HepG2 (cell line): Measurements from ENCODE around the gene HOXD8. TPM values are rescaled to one million over a fixed set of nuclear protein-coding genes. Genes with fewer than 3 reads are reported as not detected.

ENCODE experiments used
- HNRNPH1 ChIP-seq: fragments of 200-400 bp; formaldehyde crosslinking; optimal IDR thresholded peaks from 2 replicates; pipeline ENCODE3; 2017; ENCODE audit warnings: mild to moderate bottlenecking, low read depth, low read length
- KMT2B ChIP-seq: IDR thresholded peaks from 2 replicates; pipeline ENCODE4 v1.6.1; 2016; ENCODE audit warnings: missing genetic modification reagents, missing compliant biosample characterization
- ZNF891 ChIP-seq: sonication (generic); formaldehyde crosslinking; IDR thresholded peaks from 2 replicates; pipeline ENCODE4 v1.5.0; 2020; ENCODE audit warnings: mild to moderate bottlenecking, missing genetic modification reagents
- polyA plus RNA-seq, 8 experiments: library from polyadenylated mRNA; depleted of rRNA in 3 of 8; stranded (reverse) in 7 of 8; unstranded in 1 of 8; fragments of >200 nt; fragmentation: Illumina TruSeq in 4 of 8; extraction: Trizol in 4 of 8; gene quantifications; 2 replicates each; pipeline versions ENCODE4 v1.2.1 to v1.2.3, GENCODE V29; 2011 to 2016; ENCODE audit warnings: low read depth in 4 of 8, missing spikeins in 1 of 8, mixed read lengths in 1 of 8; ENCODE audit not compliant: insufficient read depth in 1 of 8
- total RNA-seq, 5 experiments: library from RNA; depleted of rRNA; stranded (reverse); fragments of >200 nt; fragmentation: Illumina TruSeq; extraction: Trizol; gene quantifications; 2 replicates each; pipeline ENCODE4 v1.2.3, GENCODE V29; 2016; ENCODE audit warnings: low read depth in 1 of 5
- TF ChIP-seq, protein P1 (sequence below): sonication (generic); formaldehyde crosslinking; IDR thresholded peaks from 2 replicates; pipeline ENCODE4 v1.4.0; 2020; ENCODE audit warnings: missing genetic modification reagents, borderline replicate concordance
- TF ChIP-seq, protein P2 (sequence below): sonication (generic); formaldehyde crosslinking; IDR thresholded peaks from 2 replicates; pipeline ENCODE4 v1.5.0; 2020; ENCODE audit warnings: missing genetic modification reagents
- TF ChIP-seq, protein P3 (sequence below): sonication (generic); formaldehyde crosslinking; IDR thresholded peaks from 2 replicates; pipeline ENCODE4 v1.8.0; 2022; ENCODE audit warnings: mild to moderate bottlenecking, missing genetic modification reagents; ENCODE audit not compliant: insufficient replicate concordance
- TF ChIP-seq, protein P4 (sequence below): sonication (generic); formaldehyde crosslinking; IDR thresholded peaks from 2 replicates; pipeline ENCODE4 v1.5.0; 2020; ENCODE audit warnings: mild to moderate bottlenecking, missing genetic modification reagents, borderline replicate concordance
- TF ChIP-seq, protein P5 (sequence below): sonication (generic); formaldehyde crosslinking; conservative IDR thresholded peaks from 2 replicates; pipeline ENCODE4 v1.4.0; 2020; ENCODE audit warnings: missing genetic modification reagents

HOXD8 gene
- total and polyA plus RNA-seq, 2 of the 13 experiments (the other 11 are each of a cell fraction or from before 2014, with no cell fraction given): not detected

DNA sequence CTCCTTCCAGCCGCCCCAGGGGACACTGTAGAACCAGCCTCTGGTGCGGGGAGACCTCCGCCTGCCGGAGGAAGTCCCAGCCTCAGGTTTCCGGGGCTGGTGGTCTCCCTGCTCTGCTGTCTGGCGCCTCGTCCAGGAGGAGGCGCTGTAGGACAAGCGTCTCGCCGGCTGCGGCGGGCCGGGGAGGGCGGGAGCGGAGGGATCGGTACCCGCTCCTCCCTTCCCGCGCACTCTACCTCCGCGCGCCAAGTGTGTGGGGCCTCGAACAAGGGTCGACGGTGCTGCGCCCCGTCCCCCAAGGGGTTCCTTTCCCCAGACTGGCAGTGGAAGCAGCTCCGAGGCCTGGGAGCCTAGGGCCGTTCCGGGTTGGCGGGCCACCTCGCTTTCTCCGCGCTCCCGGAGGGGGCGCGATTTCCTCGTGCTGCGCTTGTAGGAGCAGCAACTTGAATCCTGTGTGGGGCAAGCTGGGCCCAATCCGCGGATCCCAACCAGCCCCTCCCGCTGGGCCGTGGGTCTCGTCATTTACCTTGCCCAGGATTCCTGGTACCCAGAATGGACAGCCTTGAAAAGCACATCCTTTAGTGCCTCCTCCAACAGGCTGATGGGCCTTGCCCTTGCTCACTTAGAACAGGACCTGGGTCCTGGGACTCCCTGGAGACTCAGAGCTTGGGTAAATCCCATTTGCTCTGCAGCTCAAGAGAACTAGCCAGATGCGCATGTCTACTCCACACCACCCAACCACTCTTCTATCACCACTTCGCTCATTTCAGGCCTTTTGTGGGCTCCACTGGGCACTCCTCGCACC, 11.2 kb downstream of the HOXD8 start (continued):
- TF ChIP-seq, protein P1, sequence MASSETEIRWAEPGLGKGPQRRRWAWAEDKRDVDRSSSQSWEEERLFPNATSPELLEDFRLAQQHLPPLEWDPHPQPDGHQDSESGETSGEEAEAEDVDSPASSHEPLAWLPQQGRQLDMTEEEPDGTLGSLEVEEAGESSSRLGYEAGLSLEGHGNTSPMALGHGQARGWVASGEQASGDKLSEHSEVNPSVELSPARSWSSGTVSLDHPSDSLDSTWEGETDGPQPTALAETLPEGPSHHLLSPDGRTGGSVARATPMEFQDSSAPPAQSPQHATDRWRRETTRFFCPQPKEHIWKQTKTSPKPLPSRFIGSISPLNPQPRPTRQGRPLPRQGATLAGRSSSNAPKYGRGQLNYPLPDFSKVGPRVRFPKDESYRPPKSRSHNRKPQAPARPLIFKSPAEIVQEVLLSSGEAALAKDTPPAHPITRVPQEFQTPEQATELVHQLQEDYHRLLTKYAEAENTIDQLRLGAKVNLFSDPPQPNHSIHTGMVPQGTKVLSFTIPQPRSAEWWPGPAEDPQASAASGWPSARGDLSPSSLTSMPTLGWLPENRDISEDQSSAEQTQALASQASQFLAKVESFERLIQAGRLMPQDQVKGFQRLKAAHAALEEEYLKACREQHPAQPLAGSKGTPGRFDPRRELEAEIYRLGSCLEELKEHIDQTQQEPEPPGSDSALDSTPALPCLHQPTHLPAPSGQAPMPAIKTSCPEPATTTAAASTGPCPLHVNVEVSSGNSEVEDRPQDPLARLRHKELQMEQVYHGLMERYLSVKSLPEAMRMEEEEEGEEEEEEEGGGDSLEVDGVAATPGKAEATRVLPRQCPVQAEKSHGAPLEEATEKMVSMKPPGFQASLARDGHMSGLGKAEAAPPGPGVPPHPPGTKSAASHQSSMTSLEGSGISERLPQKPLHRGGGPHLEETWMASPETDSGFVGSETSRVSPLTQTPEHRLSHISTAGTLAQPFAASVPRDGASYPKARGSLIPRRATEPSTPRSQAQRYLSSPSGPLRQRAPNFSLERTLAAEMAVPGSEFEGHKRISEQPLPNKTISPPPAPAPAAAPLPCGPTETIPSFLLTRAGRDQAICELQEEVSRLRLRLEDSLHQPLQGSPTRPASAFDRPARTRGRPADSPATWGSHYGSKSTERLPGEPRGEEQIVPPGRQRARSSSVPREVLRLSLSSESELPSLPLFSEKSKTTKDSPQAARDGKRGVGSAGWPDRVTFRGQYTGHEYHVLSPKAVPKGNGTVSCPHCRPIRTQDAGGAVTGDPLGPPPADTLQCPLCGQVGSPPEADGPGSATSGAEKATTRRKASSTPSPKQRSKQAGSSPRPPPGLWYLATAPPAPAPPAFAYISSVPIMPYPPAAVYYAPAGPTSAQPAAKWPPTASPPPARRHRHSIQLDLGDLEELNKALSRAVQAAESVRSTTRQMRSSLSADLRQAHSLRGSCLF (CRISPR knock-in tag): no peak
- TF ChIP-seq, protein P2, sequence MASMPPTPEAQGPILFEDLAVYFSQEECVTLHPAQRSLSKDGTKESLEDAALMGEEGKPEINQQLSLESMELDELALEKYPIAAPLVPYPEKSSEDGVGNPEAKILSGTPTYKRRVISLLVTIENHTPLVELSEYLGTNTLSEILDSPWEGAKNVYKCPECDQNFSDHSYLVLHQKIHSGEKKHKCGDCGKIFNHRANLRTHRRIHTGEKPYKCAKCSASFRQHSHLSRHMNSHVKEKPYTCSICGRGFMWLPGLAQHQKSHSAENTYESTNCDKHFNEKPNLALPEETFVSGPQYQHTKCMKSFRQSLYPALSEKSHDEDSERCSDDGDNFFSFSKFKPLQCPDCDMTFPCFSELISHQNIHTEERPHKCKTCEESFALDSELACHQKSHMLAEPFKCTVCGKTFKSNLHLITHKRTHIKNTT (CRISPR knock-in tag): no peak
- TF ChIP-seq KMT2B (CRISPR knock-in tag) (no peak; the same call in 1 of the 2 replicates), HNRNPH1 (no peak), ZNF891 (CRISPR knock-in tag) (peak; percentile 97)
- TF ChIP-seq, protein P3, sequence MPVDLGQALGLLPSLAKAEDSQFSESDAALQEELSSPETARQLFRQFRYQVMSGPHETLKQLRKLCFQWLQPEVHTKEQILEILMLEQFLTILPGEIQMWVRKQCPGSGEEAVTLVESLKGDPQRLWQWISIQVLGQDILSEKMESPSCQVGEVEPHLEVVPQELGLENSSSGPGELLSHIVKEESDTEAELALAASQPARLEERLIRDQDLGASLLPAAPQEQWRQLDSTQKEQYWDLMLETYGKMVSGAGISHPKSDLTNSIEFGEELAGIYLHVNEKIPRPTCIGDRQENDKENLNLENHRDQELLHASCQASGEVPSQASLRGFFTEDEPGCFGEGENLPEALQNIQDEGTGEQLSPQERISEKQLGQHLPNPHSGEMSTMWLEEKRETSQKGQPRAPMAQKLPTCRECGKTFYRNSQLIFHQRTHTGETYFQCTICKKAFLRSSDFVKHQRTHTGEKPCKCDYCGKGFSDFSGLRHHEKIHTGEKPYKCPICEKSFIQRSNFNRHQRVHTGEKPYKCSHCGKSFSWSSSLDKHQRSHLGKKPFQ (CRISPR knock-in tag): peak; percentile 71
- TF ChIP-seq, protein P4, sequence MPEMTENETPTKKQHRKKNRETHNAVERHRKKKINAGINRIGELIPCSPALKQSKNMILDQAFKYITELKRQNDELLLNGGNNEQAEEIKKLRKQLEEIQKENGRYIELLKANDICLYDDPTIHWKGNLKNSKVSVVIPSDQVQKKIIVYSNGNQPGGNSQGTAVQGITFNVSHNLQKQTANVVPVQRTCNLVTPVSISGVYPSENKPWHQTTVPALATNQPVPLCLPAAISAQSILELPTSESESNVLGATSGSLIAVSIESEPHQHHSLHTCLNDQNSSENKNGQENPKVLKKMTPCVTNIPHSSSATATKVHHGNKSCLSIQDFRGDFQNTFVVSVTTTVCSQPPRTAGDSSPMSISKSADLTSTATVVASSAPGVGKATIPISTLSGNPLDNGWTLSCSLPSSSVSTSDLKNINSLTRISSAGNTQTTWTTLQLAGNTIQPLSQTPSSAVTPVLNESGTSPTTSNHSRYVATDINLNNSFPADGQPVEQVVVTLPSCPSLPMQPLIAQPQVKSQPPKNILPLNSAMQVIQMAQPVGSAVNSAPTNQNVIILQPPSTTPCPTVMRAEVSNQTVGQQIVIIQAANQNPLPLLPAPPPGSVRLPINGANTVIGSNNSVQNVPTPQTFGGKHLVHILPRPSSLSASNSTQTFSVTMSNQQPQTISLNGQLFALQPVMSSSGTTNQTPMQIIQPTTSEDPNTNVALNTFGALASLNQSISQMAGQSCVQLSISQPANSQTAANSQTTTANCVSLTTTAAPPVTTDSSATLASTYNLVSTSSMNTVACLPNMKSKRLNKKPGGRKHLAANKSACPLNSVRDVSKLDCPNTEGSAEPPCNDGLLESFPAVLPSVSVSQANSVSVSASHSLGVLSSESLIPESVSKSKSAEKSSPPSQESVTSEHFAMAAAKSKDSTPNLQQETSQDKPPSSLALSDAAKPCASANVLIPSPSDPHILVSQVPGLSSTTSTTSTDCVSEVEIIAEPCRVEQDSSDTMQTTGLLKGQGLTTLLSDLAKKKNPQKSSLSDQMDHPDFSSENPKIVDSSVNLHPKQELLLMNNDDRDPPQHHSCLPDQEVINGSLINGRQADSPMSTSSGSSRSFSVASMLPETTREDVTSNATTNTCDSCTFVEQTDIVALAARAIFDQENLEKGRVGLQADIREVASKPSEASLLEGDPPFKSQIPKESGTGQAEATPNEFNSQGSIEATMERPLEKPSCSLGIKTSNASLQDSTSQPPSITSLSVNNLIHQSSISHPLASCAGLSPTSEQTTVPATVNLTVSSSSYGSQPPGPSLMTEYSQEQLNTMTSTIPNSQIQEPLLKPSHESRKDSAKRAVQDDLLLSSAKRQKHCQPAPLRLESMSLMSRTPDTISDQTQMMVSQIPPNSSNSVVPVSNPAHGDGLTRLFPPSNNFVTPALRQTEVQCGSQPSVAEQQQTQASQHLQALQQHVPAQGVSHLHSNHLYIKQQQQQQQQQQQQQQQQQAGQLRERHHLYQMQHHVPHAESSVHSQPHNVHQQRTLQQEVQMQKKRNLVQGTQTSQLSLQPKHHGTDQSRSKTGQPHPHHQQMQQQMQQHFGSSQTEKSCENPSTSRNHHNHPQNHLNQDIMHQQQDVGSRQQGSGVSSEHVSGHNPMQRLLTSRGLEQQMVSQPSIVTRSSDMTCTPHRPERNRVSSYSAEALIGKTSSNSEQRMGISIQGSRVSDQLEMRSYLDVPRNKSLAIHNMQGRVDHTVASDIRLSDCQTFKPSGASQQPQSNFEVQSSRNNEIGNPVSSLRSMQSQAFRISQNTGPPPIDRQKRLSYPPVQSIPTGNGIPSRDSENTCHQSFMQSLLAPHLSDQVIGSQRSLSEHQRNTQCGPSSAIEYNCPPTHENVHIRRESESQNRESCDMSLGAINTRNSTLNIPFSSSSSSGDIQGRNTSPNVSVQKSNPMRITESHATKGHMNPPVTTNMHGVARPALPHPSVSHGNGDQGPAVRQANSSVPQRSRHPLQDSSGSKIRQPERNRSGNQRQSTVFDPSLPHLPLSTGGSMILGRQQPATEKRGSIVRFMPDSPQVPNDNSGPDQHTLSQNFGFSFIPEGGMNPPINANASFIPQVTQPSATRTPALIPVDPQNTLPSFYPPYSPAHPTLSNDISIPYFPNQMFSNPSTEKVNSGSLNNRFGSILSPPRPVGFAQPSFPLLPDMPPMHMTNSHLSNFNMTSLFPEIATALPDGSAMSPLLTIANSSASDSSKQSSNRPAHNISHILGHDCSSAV (CRISPR knock-in tag): peak; percentile 63; the same call in 1 of the 2 replicates
- TF ChIP-seq, protein P5, sequence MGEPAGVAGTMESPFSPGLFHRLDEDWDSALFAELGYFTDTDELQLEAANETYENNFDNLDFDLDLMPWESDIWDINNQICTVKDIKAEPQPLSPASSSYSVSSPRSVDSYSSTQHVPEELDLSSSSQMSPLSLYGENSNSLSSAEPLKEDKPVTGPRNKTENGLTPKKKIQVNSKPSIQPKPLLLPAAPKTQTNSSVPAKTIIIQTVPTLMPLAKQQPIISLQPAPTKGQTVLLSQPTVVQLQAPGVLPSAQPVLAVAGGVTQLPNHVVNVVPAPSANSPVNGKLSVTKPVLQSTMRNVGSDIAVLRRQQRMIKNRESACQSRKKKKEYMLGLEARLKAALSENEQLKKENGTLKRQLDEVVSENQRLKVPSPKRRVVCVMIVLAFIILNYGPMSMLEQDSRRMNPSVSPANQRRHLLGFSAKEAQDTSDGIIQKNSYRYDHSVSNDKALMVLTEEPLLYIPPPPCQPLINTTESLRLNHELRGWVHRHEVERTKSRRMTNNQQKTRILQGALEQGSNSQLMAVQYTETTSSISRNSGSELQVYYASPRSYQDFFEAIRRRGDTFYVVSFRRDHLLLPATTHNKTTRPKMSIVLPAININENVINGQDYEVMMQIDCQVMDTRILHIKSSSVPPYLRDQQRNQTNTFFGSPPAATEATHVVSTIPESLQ: no peak
